Common myeloid progenitor, CD34-positive (primary cell): ENCODE data around the gene KLHL29.
A peak's percentile ranks its signal among the peaks of the same experiment; 100 is the strongest.
"Not testable (repeated sequence)": the region's sequence is repeated elsewhere in the genome, so short reads cannot be mapped to it uniquely, and the experiment has no call there.

Source experiments
- CTCF ChIA-PET: fragments of 350-600 bp; sonication (Branson Sonifier 250); formaldehyde crosslinking; loops from one replicate; lab custom pipeline; 2021; ENCODE audit warnings: antibody characterized with exemption; lab: Charles Lee
- POLR2A ChIA-PET: fragments of 350-600 bp; sonication (Branson Sonifier 250); formaldehyde crosslinking; loops from one replicate; lab custom pipeline; 2021; ENCODE audit warnings: antibody characterized with exemption; lab: Charles Lee
- DNase-seq, 3 donors: peaks; one replicate each; pipeline versions ENCODE4 v3.0.0 to v3.0.0-alpha.2; 2013
- H3K27ac ChIP-seq, 2 experiments: 1 replicate in 1 of 2; 2 replicates in 1 of 2; pipeline ENCODE4 v1.7.0; 2013; ENCODE audit warnings: inconsistent platforms in 2 of 2, low read length in 2 of 2, mild to moderate bottlenecking in 2 of 2, low read depth in 1 of 2, moderate library complexity in 1 of 2; ENCODE audit not compliant: severe bottlenecking in 2 of 2, insufficient read depth in 1 of 2, poor library complexity in 1 of 2
- H3K27me3 ChIP-seq, 5 experiments: replicated peaks in 2 of 5; 1 replicate in 3 of 5; 2 replicates in 2 of 5; pipeline versions ENCODE4 v1.6.1 to v1.7.0; 2013; ENCODE audit warnings: low read length in 4 of 5, mild to moderate bottlenecking in 2 of 5, moderate library complexity in 2 of 5, inconsistent platforms in 1 of 5; ENCODE audit not compliant: insufficient read depth in 5 of 5, control insufficient read depth in 4 of 5
- H3K36me3 ChIP-seq, 4 experiments: 1 replicate in 2 of 4; 2 replicates in 2 of 4; pipeline versions ENCODE4 v1.6.1 to v1.7.0; 2013; ENCODE audit warnings: low read length in 3 of 4, control low read depth in 1 of 4, mild to moderate bottlenecking in 1 of 4; ENCODE audit not compliant: control insufficient read depth in 4 of 4, insufficient read depth in 4 of 4
- H3K4me1 ChIP-seq, 4 experiments: 1 replicate in 3 of 4; 2 replicates in 1 of 4; pipeline versions ENCODE4 v1.6.1 to v1.7.1; 2013; ENCODE audit warnings: low read length in 3 of 4, mild to moderate bottlenecking in 3 of 4, control low read depth in 1 of 4, inconsistent platforms in 1 of 4, moderate library complexity in 1 of 4; ENCODE audit not compliant: control insufficient read depth in 4 of 4, insufficient read depth in 4 of 4; ENCODE audit errors: control extremely low read depth in 1 of 4
- H3K4me3 ChIP-seq, 7 experiments: 1 replicate in 4 of 7; 2 replicates in 3 of 7; pipeline versions ENCODE4 v1.5.1 to v1.7.0; 2013; ENCODE audit warnings: mild to moderate bottlenecking in 7 of 7, low read length in 6 of 7, moderate library complexity in 6 of 7, inconsistent platforms in 2 of 7, low read depth in 2 of 7, control low read depth in 1 of 7; ENCODE audit not compliant: insufficient read depth in 4 of 7, control insufficient read depth in 1 of 7; ENCODE audit errors: extremely low read depth in 1 of 7
- H3K9me3 ChIP-seq, 5 experiments: 1 replicate in 4 of 5; 2 replicates in 1 of 5; pipeline versions ENCODE4 v1.6.1 to v1.7.1; 2013; ENCODE audit warnings: low read length in 4 of 5, mild to moderate bottlenecking in 2 of 5, inconsistent platforms in 1 of 5, low read depth in 1 of 5, moderate library complexity in 1 of 5; ENCODE audit not compliant: control insufficient read depth in 4 of 5, insufficient read depth in 2 of 5; ENCODE audit errors: control extremely low read depth in 1 of 5
- WGBS: methylation state at CpG from one replicate; pipeline ENCODE4 v1.1.5; 2013; ENCODE audit not compliant: insufficient coverage; 5-methylcytosine and 5-hydroxymethylcytosine counted together

KLHL29 gene

DNA sequence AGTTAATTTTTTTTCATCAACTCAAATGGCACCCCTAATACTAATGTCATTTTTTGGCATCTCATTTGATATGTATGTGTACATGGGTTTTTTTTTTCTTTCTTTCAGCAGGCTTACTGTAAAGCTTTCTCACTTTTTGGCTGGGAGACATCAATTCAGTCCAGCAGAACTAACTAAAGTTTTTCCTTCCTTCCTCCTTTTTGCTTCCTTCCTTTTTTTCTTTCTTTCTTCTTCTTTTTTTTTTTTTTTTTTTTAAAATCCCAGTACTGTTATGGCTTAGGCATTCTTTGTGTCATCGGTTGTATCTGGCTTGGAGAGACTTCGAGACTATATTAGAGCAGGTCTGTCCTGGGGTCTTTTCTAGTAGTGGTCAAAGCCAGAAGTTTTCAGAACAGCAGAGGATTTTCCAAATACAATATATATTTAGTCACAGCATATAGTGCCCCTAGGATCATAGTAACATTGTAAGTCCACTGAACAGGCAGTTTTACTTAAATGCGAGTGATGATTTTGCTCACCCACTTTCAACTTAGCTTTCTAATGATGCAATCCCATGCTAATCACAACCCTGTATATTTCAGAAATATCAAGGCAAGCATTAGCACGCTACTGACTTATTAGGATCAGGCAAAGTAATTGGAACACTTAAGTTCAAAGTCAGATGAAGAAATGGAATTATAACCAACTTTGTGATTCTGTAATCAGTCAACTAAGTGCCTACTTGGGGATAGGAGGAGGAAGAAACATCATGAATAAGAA, 4.0 kb downstream of the KLHL29 start:
- no peak for DNase-seq
- no peak overlapping the region for H3K27ac ChIP-seq
- ChIA-PET CTCF (interaction anchor here (0.6 to 1.1 kb wide), 2 partner anchors 12 to 115 kb away, joined by 3 to 4 read pairs; no protein-coding TSS in a partner anchor), POLR2A (no interaction called here)
- H3K9me3 ChIP-seq = peaks cover 0 to 2% (median 0%) of the 10 kb centered on the region in 5 experiments
- H3K4me1 ChIP-seq = peaks cover 0 to 27% (median 10%) of the 10 kb centered on the region in 4 experiments
- no peak overlapping the region for H3K4me3 ChIP-seq
- no CpG with 5 or more reads among the region's 4 CpGs for WGBS
- H3K27me3 ChIP-seq = peaks cover 25 to 97% (median 47%) of the 10 kb centered on the region in 5 experiments
- no peaks in the 10 kb centered on the region for H3K36me3 ChIP-seq

DNA sequence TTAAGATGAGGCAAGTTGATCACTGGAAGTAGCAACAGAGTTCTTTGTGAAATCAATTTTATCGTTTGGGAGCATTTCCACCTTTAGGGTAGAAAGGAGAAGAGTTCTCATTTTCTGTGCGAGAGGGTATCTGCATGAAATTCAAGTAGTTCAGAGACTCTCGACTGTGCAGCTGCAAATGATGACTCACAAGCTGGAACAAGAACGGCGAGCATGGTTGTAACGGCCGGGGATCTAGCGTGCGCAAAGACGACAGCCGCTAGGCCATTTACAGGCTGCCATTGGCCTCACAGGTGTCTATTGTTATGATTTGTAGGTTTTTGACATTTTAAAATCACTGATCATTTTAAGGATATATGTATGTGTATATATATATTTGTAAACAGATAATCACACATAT, 5.2 kb downstream of the KLHL29 start:
- 34% methylated on average over 7 of the region's 11 CpGs for WGBS
- no peak overlapping the region for H3K27ac ChIP-seq
- H3K4me3 ChIP-seq = no peak overlapping the region
- ChIA-PET CTCF (interaction anchor here (0.7 kb wide), 1 partner anchor 30 kb away, joined by 3 read pairs; no protein-coding TSS in a partner anchor), POLR2A (interaction anchor here (0.7 kb wide), 1 partner anchor 18 kb away, joined by 3 read pairs; no protein-coding TSS in a partner anchor)
- H3K27me3 ChIP-seq = peaks cover 24 to 98% (median 43%) of the 10 kb centered on the region in 5 experiments
- no peaks in the 10 kb centered on the region for H3K36me3 ChIP-seq
- DNase-seq = peak; percentile 44 to 83 (median 77)
- peaks cover 0 to 24% (median 10%) of the 10 kb centered on the region in 4 experiments for H3K4me1 ChIP-seq
- H3K9me3 ChIP-seq = peaks cover 0 to 2% (median 0%) of the 10 kb centered on the region in 5 experiments

DNA sequence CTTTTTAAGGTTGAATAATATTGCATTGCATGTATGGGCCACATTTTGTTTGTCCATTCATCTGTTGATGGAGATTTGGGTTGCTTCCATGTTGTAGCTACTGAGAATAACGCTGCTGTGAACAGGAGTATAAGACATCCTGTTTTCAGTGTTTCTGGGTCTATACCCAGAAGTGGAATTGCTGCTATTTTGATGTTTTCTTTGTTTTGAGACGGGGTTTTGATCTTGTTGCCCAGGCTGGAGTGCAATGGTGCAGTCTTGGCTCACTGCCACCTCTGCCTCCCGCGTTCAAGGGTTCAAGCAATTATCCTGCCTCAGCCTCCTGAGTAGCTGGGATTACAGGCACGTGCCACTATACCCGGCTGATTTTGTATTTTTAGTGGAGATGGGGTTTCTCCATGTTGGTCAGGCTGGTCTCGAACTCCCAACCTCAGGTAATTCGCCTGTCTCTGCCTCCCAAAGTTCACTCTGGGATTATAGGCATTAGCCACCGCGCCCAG, 6.3 kb downstream of the KLHL29 start:
- POLR2A ChIA-PET, H3K27ac ChIP-seq, DNase-seq, H3K9me3 ChIP-seq, H3K36me3 ChIP-seq, H3K4me3 ChIP-seq: not testable (repeated sequence)
- peaks cover 0 to 14% (median 5%) of the 10 kb centered on the region in 4 experiments for H3K4me1 ChIP-seq
- H3K27me3 ChIP-seq = peaks cover 22 to 99% (median 41%) of the 10 kb centered on the region in 5 experiments
- 75% methylated on average over 2 of the region's 10 CpGs for WGBS
- CTCF ChIA-PET = interaction anchor here (1.1 kb wide), 1 partner anchor 9 kb away, joined by 3 read pairs; no protein-coding TSS in a partner anchor

DNA sequence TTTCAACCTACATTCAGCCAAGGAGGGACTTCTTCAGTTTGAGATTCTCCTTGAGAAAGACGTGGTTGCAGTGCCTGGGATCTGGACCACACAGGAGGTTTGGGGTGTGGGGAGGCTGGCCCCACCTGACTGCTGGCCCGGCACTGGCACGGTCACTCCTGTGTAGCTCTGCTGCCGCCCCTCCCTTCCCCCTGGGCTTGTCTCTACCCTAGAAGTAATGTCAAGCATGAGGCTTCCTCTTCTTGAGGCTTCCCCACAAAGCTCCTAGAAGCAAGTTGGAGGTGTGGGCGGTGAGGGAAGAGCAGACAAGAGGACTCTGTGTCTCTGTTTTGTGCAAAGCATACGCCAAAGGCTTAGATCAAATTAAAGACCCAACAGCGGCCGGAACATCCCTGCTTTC, 8.7 kb downstream of the KLHL29 start:
- peaks cover 0 to 5% (median 0%) of the 10 kb centered on the region in 4 experiments for H3K4me1 ChIP-seq
- H3K9me3 ChIP-seq = peaks cover 0 to 2% (median 0%) of the 10 kb centered on the region in 5 experiments
- no peak overlapping the region for H3K4me3 ChIP-seq
- WGBS = 94% methylated on average over 2 of the region's 8 CpGs
- peaks cover 15 to 86% (median 23%) of the 10 kb centered on the region in 5 experiments for H3K27me3 ChIP-seq
- H3K27ac ChIP-seq = no peak overlapping the region
- ChIA-PET CTCF (interaction anchor here (1.6 kb wide), 1 partner anchor 20 kb away, joined by 3 read pairs; no protein-coding TSS in a partner anchor), POLR2A (no interaction called here)
- H3K36me3 ChIP-seq = no peaks in the 10 kb centered on the region
- DNase-seq = no peak

DNA sequence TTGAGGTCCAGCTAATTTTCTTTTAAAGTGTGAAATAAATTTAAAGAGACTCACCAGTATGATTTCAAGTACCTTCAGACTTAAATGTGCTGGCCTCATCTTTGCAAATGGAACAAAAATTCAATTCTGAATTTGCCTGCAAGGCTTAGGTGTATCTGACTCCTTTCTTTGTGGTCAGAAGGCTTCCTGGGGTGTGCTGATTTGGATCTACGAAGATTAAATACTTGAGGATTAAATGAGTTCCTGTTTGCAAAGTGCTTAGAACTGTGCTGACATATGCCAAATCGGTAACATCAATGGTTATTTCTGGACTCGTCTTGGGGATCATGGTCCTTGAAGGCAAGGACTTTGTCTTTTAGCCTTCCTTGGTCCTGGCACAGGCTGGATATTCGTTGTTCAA, 9.7 kb downstream of the KLHL29 start:
- no peak overlapping the region for H3K27ac ChIP-seq
- H3K4me1 ChIP-seq = peaks cover 0 to 5% (median 0%) of the 10 kb centered on the region in 4 experiments
- DNase-seq = no peak
- H3K27me3 ChIP-seq = peaks cover 13 to 76% (median 16%) of the 10 kb centered on the region in 5 experiments
- WGBS = 53% methylated on average over 4 of the region's 4 CpGs
- ChIA-PET POLR2A (no interaction called here), CTCF (no interaction called here)
- no peaks in the 10 kb centered on the region for H3K9me3 ChIP-seq
- no peak overlapping the region for H3K4me3 ChIP-seq
- no peaks in the 10 kb centered on the region for H3K36me3 ChIP-seq

DNA sequence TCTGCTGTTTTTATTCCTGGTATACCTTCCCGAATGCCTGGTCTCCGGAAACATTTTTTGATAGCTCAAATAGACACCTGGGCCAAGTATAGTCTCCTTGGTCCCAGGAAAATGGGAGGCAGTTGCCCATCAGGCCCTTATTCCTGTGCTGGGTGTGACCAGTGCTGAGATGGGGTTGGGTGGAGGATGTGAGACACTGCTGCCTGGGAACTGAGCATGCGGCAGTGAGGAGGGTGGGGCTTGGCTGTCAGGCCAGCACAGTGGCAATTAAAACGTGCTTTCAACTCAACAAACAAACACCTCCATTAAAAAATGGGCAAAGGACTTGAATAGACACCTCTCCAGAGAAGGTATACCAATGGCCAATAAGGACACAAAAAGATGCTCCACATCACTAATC, 12.5 kb downstream of the KLHL29 start:
- Histone ChIP-seq H3K36me3 (no peaks in the 10 kb centered on the region), H3K4me1 (no peaks in the 10 kb centered on the region), H3K27ac (no peak overlapping the region), H3K27me3 (peaks cover 8 to 51% (median 12%) of the 10 kb centered on the region in 5 experiments), H3K9me3 (no peaks in the 10 kb centered on the region), H3K4me3 (no peak overlapping the region)
- CTCF ChIA-PET = interaction anchor here (0.9 kb wide), 1 partner anchor 89 kb away, joined by 3 read pairs; no protein-coding TSS in a partner anchor
- no peak for DNase-seq
- WGBS = 87% methylated on average over 3 of the region's 4 CpGs
- POLR2A ChIA-PET = no interaction called here
